Mucosa of descending colon (tissue), 3 donors: ENCODE measurements around the gene ZNF469. TPM values are rescaled to one million over a fixed set of nuclear protein-coding genes. Genes with fewer than 3 reads are reported as not detected.
A peak's percentile ranks its signal among the peaks of the same experiment; 100 is the strongest.

Experiments used
- ATAC-seq: fragments of 200-7000 bp; cut with Tn5 transposase; one replicate; pipeline ENCODE4 v1.9.1; 2020; ENCODE audit warnings: mild to moderate bottlenecking, moderate library complexity
- DNase-seq, 3 donors: peaks; one replicate each; pipeline ENCODE4 v3.0.0-alpha.2; 2020
- H3K36me3 ChIP-seq: fragments of 200-600 bp; one replicate; pipeline ENCODE4 v1.8.0; 2021; ENCODE audit warnings: low read depth, mild to moderate bottlenecking
- H3K4me1 ChIP-seq: fragments of 200-600 bp; one replicate; pipeline ENCODE4 v1.8.0; 2021; ENCODE audit warnings: low read depth, mild to moderate bottlenecking
- H3K4me3 ChIP-seq: fragments of 200-600 bp; one replicate; pipeline ENCODE4 v1.8.0; 2021; ENCODE audit warnings: mild to moderate bottlenecking
- H3K9me3 ChIP-seq: fragments of 200-600 bp; one replicate; pipeline ENCODE4 v1.8.0; 2021; ENCODE audit warnings: mild to moderate bottlenecking
- intact Hi-C, 2 donors: fragments of 100-400 bp; cut with DNase I in 1 of 2; cut with micrococcal nuclease in 1 of 2; formaldehyde crosslinking; loops; one replicate each; pipeline versions ENCODE4 v1.11.0 to v1.11.1; 2022; cut with DNase I, micrococcal nuclease
- total RNA-seq, 3 donors: library from RNA; stranded (reverse); fragmentation: NEBNext Ultra II Directional in 2 of 3; extraction: Animal tissue kit (Norgen Biotek cat#: 25700) in 2 of 3; gene quantifications; one replicate each; pipeline versions ENCODE4 v1.2.1 to v1.2.4, GENCODE V29; 2021 to 2023
- TF ChIP-seq, protein P1 (sequence below): fragments of 200-600 bp; IDR thresholded peaks from one replicate; pipeline ENCODE4 v1.8.0; 2022; ENCODE audit warnings: antibody characterized with exemption, mild to moderate bottlenecking
- donor health status: DM: no; HTN: no; CAD: no; lungs with moderate emphysema.
- donor health status: DM: no; HTN: no; CAD: no.
- donor health status: DM: no; HTN: yes; CAD: no.

The ZNF469 gene
- total RNA-seq, 3 donors from 2014 or later, result 0.35 to 1.4 (median 0.51) TPM

DNA sequence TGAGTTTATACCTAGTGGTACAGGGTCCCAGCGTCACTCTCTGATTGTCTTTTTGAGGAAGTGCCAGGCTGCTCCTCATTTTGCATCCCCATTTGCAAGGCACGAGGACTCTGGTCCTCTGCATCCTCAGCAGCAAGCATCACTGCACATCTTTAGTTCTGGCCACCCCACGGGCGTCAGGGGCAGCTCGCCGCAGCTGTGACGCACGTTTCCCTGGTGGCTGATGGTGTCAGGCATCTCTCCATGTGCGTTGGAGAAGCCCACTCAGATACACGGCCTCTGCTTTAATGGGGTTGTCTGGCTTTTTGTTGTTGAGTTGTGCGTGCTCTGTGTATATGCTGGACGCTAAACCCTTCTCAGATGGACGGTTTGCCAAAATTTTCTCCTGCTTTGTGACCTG is 45.2 kb upstream of the ZNF469 start:
- intact Hi-C loops, result no loop called here
- H3K4me3 ChIP-seq, result no peak overlapping the region
- peak in 1 of 3 donors; percentile 28 for DNase-seq
- no peaks in the 10 kb centered on the region for H3K36me3 ChIP-seq
- H3K4me1 ChIP-seq, result no peaks in the 10 kb centered on the region
- no peak for ATAC-seq
- no peaks in the 10 kb centered on the region for H3K9me3 ChIP-seq
- TF ChIP-seq, protein P1, sequence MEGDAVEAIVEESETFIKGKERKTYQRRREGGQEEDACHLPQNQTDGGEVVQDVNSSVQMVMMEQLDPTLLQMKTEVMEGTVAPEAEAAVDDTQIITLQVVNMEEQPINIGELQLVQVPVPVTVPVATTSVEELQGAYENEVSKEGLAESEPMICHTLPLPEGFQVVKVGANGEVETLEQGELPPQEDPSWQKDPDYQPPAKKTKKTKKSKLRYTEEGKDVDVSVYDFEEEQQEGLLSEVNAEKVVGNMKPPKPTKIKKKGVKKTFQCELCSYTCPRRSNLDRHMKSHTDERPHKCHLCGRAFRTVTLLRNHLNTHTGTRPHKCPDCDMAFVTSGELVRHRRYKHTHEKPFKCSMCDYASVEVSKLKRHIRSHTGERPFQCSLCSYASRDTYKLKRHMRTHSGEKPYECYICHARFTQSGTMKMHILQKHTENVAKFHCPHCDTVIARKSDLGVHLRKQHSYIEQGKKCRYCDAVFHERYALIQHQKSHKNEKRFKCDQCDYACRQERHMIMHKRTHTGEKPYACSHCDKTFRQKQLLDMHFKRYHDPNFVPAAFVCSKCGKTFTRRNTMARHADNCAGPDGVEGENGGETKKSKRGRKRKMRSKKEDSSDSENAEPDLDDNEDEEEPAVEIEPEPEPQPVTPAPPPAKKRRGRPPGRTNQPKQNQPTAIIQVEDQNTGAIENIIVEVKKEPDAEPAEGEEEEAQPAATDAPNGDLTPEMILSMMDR, result no peak

DNA sequence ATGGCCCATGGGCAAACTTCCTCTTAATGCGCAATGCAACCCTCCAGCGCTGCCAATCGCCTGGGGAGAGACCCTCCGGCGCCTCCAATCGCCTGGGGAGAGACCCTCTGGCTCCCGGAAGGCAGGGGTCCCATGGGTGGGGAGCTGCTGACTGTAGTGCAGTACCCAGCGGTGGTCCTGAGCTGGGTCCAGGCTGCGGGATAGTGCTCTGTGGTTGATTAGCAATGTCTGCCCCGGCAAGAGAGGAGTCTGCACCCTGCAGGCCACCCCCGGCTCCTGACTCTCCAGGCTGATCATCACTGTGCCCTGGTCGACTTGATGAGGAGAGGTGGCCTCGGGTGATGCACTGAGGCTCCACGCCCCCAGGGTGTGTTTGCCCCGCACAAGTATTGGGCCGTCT is 44.6 kb upstream of the ZNF469 start:
- H3K4me3 ChIP-seq, result no peak overlapping the region
- intact Hi-C loops, result no loop called here
- ATAC-seq (no peak), DNase-seq (peak in 1 of 3 donors; percentile 35)
- H3K4me1 ChIP-seq, result no peaks in the 10 kb centered on the region
- H3K36me3 ChIP-seq, result no peaks in the 10 kb centered on the region
- H3K9me3 ChIP-seq, result no peaks in the 10 kb centered on the region
- TF ChIP-seq, protein P1, result no peak

DNA sequence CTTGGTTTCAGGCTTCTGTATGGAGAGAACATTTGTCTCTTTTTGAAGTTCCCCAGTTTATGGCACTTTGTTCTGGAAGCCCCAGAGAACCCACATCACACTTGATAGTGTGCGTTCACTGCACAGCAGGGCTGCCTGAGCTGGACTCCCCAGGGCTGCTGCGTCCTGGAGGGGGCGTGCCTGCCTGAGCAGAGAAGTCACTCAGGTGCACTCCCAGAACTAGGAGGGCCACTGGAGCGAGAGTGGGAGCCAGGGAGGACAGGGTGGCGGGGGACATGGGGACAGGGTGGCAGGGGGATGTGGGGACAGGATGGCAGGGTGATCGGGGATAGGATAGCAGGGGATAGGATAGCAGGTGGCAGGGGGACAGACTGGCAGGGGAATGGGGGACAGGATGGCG is 43.9 kb upstream of the ZNF469 start:
- ATAC-seq (no peak), DNase-seq (peak in 1 of 3 donors; percentile 14)
- Histone ChIP-seq H3K4me3 (no peak overlapping the region), H3K36me3 (no peaks in the 10 kb centered on the region), H3K9me3 (no peaks in the 10 kb centered on the region), H3K4me1 (no peaks in the 10 kb centered on the region)
- intact Hi-C loops, result no loop called here
- TF ChIP-seq, protein P1, result no peak

DNA sequence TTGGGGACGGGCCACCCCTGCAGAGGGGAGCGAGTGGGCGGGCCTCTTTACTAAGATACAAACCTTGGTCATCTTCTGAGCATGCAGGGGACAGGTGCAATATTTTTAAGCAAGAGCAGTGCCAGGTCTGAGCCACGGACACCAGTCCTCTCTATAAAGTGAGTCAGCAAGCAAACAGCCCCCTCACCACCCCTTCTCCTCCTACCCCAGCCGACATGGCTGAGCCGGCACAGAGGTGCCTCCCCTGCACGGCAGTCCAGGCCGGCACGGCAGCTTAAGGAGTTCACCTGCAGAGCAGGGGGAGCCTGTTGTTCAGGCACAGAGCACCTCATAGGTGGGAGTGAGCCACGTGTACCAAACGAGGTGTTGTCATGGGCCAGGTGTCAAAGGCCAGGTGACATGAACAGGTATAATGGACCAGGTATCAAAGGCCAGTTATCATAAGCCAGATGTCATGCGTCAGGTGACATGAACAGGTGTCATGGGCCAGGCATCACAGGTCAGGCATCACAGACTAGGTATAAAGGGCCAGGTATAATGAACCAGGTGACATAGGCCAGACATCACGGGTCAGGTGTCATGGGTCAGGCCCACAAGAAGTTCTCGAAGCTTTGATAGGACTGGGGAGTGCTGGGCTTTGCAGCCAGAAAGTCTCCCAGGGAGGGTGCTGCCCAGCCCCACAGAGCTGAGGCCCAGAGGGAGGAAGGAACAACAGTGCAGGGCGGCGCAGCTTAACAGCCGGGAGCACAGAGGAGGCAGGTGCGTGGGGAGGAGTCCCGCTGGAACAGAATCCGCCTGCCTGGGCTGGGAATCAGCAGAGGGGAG is 42.6 kb upstream of the ZNF469 start:
- H3K36me3 ChIP-seq, result no peaks in the 10 kb centered on the region
- TF ChIP-seq, protein P1, result no peak
- peak in 2 of 3 donors; percentile 35 to 72 for DNase-seq

DNA sequence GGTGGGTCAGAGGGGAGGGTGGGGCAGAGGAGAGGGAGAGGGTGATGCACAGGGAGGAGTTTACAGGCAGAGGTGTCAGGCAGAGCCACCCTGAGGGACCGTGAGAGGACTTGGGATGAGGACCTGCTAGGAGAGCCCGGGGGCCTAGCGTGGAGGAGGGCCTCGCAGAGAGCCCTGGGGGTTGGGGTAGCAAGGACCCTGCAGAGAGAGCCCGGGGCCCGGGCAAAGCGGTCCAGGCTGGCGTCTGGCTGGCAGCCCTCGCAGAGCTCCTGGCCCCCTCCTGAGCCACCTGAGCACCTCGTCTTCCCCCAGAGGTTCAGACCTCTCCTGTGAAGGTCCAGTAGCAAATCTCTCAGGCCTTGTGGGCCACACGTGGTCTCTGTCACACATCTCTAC is 42.0 kb upstream of the ZNF469 start:
- intact Hi-C loops, result no loop called here
- no peak for ATAC-seq
- no peaks in the 10 kb centered on the region for H3K9me3 ChIP-seq
- TF ChIP-seq, protein P1, result no peak
- H3K4me3 ChIP-seq, result no peak overlapping the region
- DNase-seq, result no peak
- no peaks in the 10 kb centered on the region for H3K36me3 ChIP-seq
- no peaks in the 10 kb centered on the region for H3K4me1 ChIP-seq

More for the DNA sequence above, 42.6 kb upstream of the ZNF469 start:
- intact Hi-C loops, result no loop called here
- Histone ChIP-seq H3K4me1 (no peaks in the 10 kb centered on the region), H3K4me3 (no peak overlapping the region), H3K9me3 (no peaks in the 10 kb centered on the region)
- peak; percentile 81 for ATAC-seq
